Endothelial cell (in vitro differentiated cells): ENCODE measurements around the gene INO80B. TPM values are rescaled to one million over a fixed set of nuclear protein-coding genes. Genes with fewer than 3 reads are reported as not detected.
A peak's percentile ranks its signal among the peaks of the same experiment; 100 is the strongest.
"Not testable (repeated sequence)": the region's sequence is repeated elsewhere in the genome, so short reads cannot be mapped to it uniquely, and the experiment has no call there.

Experiments used
- DNase-seq: peaks from one replicate; pipeline ENCODE4 v3.0.0; 2021; ENCODE audit warnings: low spot score
- H3K27ac Mint-ChIP-seq: one replicate; pipeline ENCODE4 v1.8.0; 2021; ENCODE audit warnings: mixed read lengths, inconsistent platforms; ENCODE audit not compliant: unreplicated experiment
- H3K27me3 Mint-ChIP-seq: one replicate; pipeline ENCODE4 v1.8.0; 2021; ENCODE audit warnings: mild to moderate bottlenecking, moderate library complexity, mixed read lengths, inconsistent platforms; ENCODE audit not compliant: unreplicated experiment
- H3K36me3 Mint-ChIP-seq: one replicate; pipeline ENCODE4 v1.8.0; 2021; ENCODE audit warnings: mild to moderate bottlenecking, low read depth, mixed read lengths, inconsistent platforms; ENCODE audit not compliant: unreplicated experiment
- H3K4me1 Mint-ChIP-seq: one replicate; pipeline ENCODE4 v1.8.0; 2021; ENCODE audit warnings: mild to moderate bottlenecking, mixed read lengths, inconsistent platforms; ENCODE audit not compliant: unreplicated experiment
- H3K4me3 Mint-ChIP-seq: one replicate; pipeline ENCODE4 v1.8.0; 2021; ENCODE audit warnings: mild to moderate bottlenecking, mixed read lengths, inconsistent platforms; ENCODE audit not compliant: unreplicated experiment
- H3K9me3 Mint-ChIP-seq: one replicate; pipeline ENCODE4 v1.8.0; 2021; ENCODE audit warnings: mixed read lengths, inconsistent platforms; ENCODE audit not compliant: unreplicated experiment
- total RNA-seq: library from RNA; stranded (reverse); fragmentation: NEBNext Ultra II Directional; extraction: Animal tissue kit (Norgen Biotek cat#: 25700); gene quantifications from one replicate; pipeline ENCODE4 v1.2.1, GENCODE V29; 2021; ENCODE audit not compliant: unreplicated experiment
- TF ChIP-seq, protein P1 (sequence below): fragments of 200-600 bp; sonication (generic); IDR thresholded peaks from one replicate; pipeline ENCODE4 v1.5.0; 2021; ENCODE audit warnings: antibody characterized with exemption; ENCODE audit not compliant: unreplicated experiment

INO80B gene
- total RNA-seq, 1 donor from 2014 or later: 22.1 TPM

- peaks cover 14% of the 10 kb centered on the region for H3K36me3 Mint-ChIP-seq
- peaks cover 20% of the 10 kb centered on the region for H3K27me3 Mint-ChIP-seq
- TF ChIP-seq, protein P1, sequence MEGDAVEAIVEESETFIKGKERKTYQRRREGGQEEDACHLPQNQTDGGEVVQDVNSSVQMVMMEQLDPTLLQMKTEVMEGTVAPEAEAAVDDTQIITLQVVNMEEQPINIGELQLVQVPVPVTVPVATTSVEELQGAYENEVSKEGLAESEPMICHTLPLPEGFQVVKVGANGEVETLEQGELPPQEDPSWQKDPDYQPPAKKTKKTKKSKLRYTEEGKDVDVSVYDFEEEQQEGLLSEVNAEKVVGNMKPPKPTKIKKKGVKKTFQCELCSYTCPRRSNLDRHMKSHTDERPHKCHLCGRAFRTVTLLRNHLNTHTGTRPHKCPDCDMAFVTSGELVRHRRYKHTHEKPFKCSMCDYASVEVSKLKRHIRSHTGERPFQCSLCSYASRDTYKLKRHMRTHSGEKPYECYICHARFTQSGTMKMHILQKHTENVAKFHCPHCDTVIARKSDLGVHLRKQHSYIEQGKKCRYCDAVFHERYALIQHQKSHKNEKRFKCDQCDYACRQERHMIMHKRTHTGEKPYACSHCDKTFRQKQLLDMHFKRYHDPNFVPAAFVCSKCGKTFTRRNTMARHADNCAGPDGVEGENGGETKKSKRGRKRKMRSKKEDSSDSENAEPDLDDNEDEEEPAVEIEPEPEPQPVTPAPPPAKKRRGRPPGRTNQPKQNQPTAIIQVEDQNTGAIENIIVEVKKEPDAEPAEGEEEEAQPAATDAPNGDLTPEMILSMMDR: no peak
- H3K4me1 Mint-ChIP-seq: peaks cover 42% of the 10 kb centered on the region
- H3K9me3 Mint-ChIP-seq: no peaks in the 10 kb centered on the region
- peak; percentile 42 for DNase-seq
- H3K4me3 Mint-ChIP-seq: peak within 1 kb of the TSS; percentile 93
- H3K27ac Mint-ChIP-seq: peak within 1 kb of the TSS; percentile 61
Observed at GRCh38 chr2:74441690-74442482, 13.0 kb upstream of the INO80B start, which contains the start of gene RTKN. Gene RTKN, minus strand, starts transcription at chr2:74441937. Its CDS starts 121 bp downstream, at chr2:74441816.

DNA sequence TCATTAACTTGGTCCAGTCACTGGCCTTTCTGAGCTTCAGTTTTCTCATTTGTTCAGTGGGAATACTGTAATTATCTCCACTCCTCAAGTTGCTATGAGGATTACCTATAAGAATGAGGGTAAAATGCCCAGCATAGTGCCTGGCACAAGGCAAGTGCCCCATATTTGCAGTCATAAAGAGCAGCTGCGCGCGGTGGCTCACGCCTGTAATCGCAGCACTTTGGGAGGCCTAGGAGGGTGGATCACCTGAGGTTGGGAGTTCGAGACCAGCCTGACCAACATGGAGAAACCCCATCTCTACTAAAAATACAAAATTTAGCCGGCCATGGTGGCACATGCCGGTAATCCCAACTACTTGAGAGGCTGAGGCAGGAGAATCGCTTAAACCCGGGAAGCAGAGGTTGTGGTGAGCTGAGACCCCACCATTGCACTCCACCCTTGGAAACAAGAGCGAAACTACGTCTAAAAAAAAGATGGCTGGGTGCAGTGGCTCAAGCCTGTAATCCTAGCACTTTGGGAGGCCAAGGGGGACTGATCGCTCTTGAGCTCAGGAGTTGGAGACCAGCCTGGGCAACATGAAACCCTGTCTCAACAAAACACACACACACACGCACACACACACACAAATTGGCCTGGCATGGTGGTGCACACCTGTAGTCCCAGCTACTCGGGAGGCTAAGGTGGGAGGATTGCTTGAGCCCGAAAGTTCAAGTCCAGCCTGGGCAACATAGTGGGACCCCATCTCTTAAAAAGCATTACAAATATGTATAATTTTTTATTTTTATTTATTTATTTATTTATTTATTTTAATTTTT is 12.2 kb upstream of the INO80B start:
- DNase-seq, H3K9me3 Mint-ChIP-seq, H3K36me3 Mint-ChIP-seq: not testable (repeated sequence)
- peak overlapping the region; percentile 93 for H3K4me3 Mint-ChIP-seq
- H3K27me3 Mint-ChIP-seq: peaks cover 20% of the 10 kb centered on the region
- peaks cover 35% of the 10 kb centered on the region for H3K4me1 Mint-ChIP-seq
- H3K27ac Mint-ChIP-seq: peak overlapping the region; percentile 61

DNA sequence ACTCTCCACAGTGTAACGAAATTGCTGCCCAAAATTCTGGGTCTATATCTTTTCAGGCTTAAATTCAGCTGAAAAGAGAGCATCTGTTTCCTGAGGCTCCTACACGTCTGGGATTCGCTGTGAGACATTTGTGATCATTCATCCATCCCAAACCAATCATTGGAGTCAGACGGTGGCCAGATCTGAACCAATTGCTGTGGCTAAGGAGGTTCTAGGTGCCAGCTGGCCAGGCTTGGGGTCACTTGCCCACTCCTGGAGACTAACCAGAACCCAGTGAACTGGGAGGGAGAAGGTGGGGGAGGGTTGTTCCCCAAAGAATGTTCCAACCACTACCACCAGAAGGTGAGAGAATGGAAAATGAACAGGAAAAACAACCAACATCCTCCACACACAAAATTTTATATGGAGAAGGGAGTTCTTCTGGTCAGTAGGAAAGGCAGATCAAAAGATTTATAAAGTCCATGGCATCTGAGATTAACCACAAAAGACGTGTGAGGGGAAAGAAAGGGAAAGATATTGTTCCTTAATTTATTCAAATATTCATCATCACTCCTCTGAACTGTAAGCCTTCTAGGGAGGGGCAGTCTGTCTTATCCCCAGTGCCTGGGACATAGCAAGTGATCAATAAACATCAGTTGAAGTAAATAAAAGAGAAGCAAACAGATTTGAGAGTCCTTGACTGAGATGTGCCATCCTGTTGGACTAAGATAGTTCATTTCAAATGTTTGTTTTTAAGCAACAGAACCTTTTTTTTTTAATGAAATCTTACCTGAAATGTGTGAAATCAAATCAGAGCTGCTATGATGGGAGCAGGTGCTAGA is 10.2 kb upstream of the INO80B start:
- no peak overlapping the region for H3K4me3 Mint-ChIP-seq
- DNase-seq: no peak
- peaks cover 8% of the 10 kb centered on the region for H3K27me3 Mint-ChIP-seq
- no peak overlapping the region for H3K27ac Mint-ChIP-seq
- H3K4me1 Mint-ChIP-seq: peaks cover 18% of the 10 kb centered on the region
- no peaks in the 10 kb centered on the region for H3K36me3 Mint-ChIP-seq
- H3K9me3 Mint-ChIP-seq: no peaks in the 10 kb centered on the region
- TF ChIP-seq, protein P1: no peak

DNA sequence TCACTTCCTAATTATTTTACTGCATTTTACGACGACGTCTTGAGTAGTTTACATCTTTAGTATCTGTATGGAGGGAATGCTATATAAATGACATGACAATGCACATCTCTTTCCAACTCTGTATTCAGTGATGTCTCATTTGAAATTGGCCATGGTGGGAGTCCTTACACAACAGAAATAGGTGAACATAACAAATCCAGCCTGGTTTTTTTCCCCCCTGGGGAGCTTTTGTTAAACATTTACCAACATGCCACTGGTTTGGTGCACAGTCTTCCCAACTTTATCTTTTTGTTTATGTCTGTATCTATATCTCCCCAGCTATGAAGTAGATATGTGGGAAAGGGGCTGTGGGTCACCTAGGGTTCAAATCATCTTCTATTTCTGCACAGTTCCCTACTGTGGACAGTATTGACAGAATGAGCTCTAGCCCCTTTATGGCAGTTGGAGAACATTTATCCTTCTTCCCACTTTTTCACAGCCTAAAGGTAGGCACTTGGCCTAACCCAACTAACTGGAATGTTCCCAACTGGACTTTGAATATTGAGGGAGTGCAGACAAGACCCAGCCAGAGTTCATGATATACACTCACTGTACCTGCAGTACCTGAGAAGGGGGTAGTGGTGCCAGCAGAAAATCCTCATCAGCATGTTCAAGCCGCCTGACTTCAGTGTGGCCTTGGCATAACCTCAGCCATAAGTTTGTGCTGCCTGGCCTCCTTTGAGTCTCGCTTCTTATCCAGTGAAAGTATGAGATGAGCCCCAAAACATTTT is 7.5 kb upstream of the INO80B start:
- Mint-ChIP-seq H3K9me3 (no peaks in the 10 kb centered on the region), H3K27me3 (peaks cover 6% of the 10 kb centered on the region), H3K36me3 (no peaks in the 10 kb centered on the region), H3K4me1 (peaks cover 14% of the 10 kb centered on the region), H3K27ac (no peak overlapping the region), H3K4me3 (no peak overlapping the region)
- DNase-seq: no peak
- TF ChIP-seq, protein P1: no peak
